Stimulated activated CD4-positive, alpha-beta T cell treated with anti-CD3 and anti-CD28 coated beads, TNF-alpha, amount 100 ng/mL, for 48 hours (primary cell): ENCODE data around the gene NPIPA7.
"Not testable (repeated sequence)": the region's sequence is repeated elsewhere in the genome, so short reads cannot be mapped to it uniquely, and the experiment has no call there.

Experiments
- DNase-seq, 3 donors: peaks; one replicate each; pipeline ENCODE4 v3.0.0-alpha.2; 2020; ENCODE audit warnings: low read depth in 3 of 3

NPIPA7 gene

GRCh38 chr16:16378840-16379239 is at the start of gene NPIPA7:
NPIPA7 (plus strand) TSS chr16:16379140; CDS start chr16:16379245, 105 bp downstream.
- DNase-seq: not testable (repeated sequence)

DNA sequence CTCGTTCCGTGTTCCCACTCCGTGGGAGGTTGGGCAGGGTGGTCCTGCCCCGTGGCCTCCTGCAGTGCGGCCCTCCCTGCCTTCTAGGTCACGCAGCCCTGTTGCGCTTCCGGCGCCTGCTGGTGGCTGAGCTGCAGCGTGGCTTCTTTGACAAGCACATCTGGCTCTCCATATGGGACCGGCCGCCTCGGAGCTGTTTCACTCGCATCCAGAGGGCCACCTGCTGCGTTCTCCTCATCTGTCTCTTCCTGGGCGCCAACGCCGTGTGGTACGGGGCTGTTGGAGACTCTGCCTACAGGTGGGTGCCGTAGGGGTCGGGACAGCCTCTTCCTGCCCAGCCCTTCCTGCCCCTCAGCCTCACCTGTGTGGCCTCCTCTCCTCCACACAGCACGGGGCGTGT is 47.5 kb upstream of the NPIPA7 start:
- DNase-seq: not testable (repeated sequence)

- DNase-seq: not testable (repeated sequence)
Measured at GRCh38 chr16:16357556-16357955, 21.4 kb upstream of the NPIPA7 start.

DNA sequence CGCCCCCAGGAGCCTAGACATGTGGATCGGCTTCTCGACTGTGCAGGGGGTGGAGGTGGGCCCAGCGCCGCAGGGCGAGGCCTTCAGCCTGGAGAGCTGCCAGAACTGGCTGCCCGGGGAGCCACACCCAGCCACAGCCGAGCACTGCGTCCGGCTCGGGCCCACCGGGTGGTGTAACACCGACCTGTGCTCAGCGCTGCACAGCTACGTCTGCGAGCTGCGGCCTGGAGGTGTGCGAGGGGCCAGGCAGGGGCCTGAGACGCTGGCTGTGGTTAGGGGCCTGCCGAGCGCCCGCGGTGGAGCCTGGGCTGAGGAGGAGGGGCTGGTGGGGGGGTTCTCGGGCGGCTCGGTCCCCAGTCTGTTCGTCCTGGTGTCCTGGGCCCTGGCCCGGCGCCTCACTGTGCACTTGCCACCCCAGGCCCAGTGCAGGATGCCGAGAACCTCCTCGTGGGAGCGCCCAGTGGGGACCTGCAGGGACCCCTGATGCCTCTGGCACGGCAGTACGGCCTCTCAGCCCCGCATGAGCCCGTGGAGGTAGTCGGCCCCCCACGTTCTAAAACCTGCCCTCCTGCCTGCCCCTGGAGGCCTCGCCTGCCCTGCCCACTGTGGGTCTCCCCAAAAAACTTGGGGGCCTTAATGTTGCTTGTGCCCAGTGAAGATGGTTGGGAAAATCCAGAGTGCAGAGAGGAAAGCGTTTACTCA is 20.2 kb upstream of the NPIPA7 start:
- not testable (repeated sequence) for DNase-seq

DNA sequence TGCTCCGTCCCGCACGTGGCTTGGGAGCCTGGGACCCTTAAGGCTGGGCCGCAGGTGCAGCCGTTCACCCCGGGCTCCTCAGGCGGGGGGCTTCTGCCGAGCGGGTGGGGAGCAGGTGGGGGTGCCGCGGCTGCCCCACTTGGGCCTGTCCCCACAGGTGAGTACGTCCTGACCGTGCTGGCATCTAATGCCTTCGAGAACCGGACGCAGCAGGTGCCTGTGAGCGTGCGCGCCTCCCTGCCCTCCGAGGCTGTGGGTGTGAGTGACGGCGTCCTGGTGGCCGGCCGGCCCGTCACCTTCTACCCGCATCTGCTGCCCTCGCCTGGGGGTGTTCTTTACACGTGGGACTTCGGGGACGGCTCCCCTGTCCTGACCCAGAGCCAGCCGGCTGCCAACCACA is 15.3 kb upstream of the NPIPA7 start:
- DNase-seq: not testable (repeated sequence)

DNA sequence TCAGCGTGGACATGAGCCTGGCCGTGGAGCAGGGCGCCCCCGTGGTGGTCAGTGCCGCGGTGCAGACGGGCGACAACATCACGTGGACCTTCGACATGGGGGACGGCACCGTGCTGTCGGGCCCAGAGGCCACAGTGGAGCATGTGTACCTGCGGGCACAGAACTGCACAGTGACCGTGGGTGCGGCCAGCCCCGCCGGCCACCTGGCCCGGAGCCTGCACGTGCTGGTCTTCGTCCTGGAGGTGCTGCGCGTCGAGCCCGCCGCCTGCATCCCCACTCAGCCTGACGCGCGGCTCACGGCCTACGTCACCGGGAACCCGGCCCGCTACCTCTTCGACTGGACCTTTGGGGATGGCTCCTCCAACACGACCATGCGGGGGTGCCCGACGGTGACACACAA is 14.8 kb upstream of the NPIPA7 start:
- not testable (repeated sequence) for DNase-seq

DNA sequence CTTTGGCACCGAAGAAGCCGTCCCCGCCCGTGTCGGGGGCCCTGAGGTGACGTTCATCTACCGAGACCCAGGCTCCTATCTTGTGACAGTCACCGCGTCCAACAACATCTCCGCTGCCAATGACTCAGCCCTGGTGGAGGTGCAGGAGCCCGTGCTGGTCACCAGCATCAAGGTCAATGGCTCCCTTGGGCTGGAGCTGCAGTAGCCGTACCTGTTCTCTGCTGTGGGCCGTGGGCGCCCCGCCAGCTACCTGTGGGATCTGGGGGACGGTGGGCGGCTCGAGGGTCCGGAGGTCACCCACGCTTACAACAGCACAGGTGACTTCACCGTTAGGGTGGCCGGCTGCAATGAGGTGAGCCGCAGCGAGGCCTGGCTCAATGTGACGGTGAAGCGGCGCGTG is 14.2 kb upstream of the NPIPA7 start:
- DNase-seq: not testable (repeated sequence)

DNA sequence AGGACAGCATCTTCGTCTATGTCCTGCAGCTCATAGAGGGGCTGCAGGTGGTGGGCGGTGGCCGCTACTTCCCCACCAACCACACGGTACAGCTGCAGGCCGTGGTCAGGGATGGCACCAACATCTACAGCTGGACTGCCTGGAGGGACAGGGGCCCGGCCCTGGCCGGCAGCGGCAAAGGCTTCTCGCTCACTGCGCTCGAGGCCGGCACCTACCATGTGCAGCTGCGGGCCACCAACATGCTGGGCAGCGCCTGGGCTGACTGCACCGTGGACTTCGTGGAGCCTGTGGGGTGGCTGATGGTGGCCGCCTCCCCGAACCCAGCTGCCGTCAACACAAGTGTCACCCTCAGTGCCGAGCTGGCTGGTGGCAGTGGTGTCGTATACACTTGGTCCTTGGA is 13.6 kb upstream of the NPIPA7 start:
- DNase-seq: not testable (repeated sequence)

DNA sequence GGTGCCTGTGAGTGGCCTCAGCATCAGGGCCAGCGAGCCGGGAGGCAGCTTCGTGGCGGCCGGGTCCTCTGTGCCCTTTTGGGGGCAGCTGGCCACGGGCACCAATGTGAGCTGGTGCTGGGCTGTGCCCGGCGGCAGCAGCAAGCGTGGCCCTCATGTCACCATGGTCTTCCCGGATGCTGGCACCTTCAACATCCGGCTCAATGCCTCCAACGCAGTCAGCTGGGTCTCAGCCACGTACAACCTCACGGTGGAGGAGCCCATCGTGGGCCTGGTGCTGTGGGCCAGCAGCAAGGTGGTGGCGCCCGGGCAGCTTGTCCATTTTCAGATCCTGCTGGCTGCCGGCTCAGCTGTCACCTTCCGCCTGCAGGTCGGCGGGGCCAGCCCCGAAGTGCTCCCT is 13.1 kb upstream of the NPIPA7 start:
- DNase-seq: not testable (repeated sequence)

- DNase-seq: not testable (repeated sequence)
Measured at GRCh38 chr16:16366552-16367284, 12.2 kb upstream of the NPIPA7 start.

GRCh38 chr16:16367285-16367628 is 11.7 kb upstream of the NPIPA7 start:
- DNase-seq: not testable (repeated sequence)

DNA sequence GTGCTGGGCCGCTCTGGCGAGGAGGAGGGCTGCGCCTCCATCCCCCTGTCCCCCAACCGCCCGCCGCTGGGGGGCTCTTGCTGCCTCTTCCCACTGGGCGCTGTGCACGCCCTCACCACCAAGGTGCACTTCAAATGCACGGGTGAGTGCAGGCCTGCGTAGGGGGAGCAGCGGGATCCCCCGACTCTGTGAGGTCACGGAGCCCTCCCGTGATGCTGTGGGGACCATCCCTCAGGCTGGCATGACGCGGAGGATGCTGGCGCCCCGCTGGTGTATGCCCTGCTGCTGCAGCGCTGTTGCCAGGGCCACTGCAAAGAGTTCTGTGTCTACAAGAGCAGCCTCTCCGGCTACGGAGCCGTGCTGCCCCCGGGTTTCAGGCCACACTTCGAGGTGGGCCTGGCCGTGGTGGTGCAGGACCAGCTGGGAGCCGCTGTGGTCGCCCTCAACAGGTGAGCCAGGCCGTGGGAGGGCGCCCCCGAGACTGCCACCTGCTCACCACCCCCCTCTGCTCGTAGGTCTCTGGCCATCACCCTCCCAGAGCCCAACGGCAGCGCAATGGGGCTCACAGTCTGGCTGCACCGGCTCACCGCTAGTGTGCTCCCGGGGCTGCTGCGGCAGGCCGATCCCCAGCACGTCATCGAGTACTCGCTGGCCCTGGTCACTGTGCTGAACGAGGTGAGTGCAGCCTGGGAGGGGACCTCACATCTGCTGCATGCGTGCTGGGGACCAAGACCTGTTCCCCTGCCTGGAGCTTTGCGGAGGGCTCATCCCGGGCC is 9.7 kb upstream of the NPIPA7 start:
- DNase-seq: not testable (repeated sequence)

- not testable (repeated sequence) for DNase-seq
Measured at GRCh38 chr16:16371136-16371735, 7.7 kb upstream of the NPIPA7 start.

GRCh38 chr16:16374192-16374591 is 4.7 kb upstream of the NPIPA7 start:
- not testable (repeated sequence) for DNase-seq

- DNase-seq: not testable (repeated sequence)
Measured at GRCh38 chr16:16399685-16400084, 20.7 kb downstream of the NPIPA7 start.

DNA sequence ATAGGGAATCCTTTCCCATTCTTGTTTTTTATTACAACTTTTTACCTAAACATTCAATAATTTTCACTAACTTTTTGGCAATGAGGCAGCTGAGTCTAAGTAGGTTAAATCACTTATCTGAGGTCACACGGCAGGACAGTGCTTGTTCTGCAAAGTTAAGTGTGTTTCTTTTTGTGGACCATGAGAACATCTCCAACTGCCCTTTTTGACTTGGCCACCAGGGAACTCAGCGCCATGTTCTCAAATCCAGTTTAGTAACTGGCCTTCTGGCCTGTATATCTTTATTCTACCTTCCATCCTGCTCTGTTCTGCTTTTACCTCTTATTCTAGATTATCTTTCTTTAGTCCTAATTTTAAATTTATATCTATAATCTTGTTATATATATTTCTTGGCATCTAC is 23.4 kb downstream of the NPIPA7 start:
- DNase-seq: not testable (repeated sequence)

GRCh38 chr16:16404283-16404682 is 25.3 kb downstream of the NPIPA7 start:
- DNase-seq: not testable (repeated sequence)

GRCh38 chr16:16405421-16405820 is 26.5 kb downstream of the NPIPA7 start:
- DNase-seq: not testable (repeated sequence)

DNA sequence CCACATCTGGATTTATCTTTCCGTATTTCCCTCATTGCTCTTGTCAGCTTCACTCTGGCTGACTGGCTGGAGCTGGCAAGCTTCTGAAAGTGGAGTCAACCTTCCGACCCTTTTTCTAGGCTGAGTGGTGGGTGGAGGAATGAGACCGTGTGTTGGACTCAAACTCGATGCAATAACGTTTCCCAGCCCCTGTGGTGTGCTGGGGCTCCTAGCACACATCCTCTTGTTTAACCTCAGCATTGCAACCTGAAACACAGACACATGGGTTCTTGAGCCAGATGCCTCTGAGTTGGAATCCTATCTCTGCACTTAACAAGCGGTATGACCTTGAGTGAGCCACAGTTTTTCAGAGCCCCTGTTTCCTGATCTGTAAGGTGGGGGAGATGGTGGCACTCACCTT is 29.5 kb downstream of the NPIPA7 start:
- DNase-seq: not testable (repeated sequence)

- not testable (repeated sequence) for DNase-seq
Measured at GRCh38 chr16:16413773-16414172, 34.8 kb downstream of the NPIPA7 start.

- not testable (repeated sequence) for DNase-seq
Measured at GRCh38 chr16:16417071-16417470, 38.1 kb downstream of the NPIPA7 start.
